Peyer's patch (tissue), 4 donors: ENCODE results near the gene C13orf46.

Source experiments
- CTCF ChIP-seq, 6 experiments: fragments of 450-650 bp in 4 of 6; fragments of 200-600 bp in 2 of 6; sonication (generic) in 1 of 6; IDR thresholded peaks; one replicate each; pipeline ENCODE4 v1.5.1; 2017 to 2019; ENCODE audit warnings: antibody characterized with exemption in 6 of 6, mild to moderate bottlenecking in 3 of 6, moderate library complexity in 1 of 6
- POLR2A ChIP-seq, 2 donors: fragments of 450-650 bp; IDR thresholded peaks; one replicate each; pipeline ENCODE4 v1.5.1; 2017; ENCODE audit warnings: antibody characterized with exemption in 2 of 2, mild to moderate bottlenecking in 2 of 2, moderate library complexity in 2 of 2

GRCh38 chr13:113962975-113963374 lies 10.9 kb downstream of the C13orf46 start:
- TF ChIP-seq CTCF (IDR thresholded peaks at IDR 0.05), result no peak
- TF ChIP-seq POLR2A (IDR thresholded peaks at IDR 0.05), result no peak
